IMR-90 (cell line): ENCODE measurements around the gene RAVER2.

Experiments used
- BHLHE40 ChIP-seq: fragments of 150-350 bp; IDR thresholded peaks from 2 replicates; pipeline ENCODE4 v1.6.1; 2016; ENCODE audit warnings: mild to moderate bottlenecking, low read depth, low read length
- CEBPB ChIP-seq: IDR thresholded peaks from 2 replicates; pipeline ENCODE4 v1.6.1; 2012; ENCODE audit warnings: low read depth, low read length, improper control_type of control experiment
- CHD1 ChIP-seq: IDR thresholded peaks from 2 replicates; pipeline ENCODE4 v1.6.1; 2012; ENCODE audit warnings: low read depth, low read length, improper control_type of control experiment
- CTCF ChIP-seq: conservative IDR thresholded peaks from 2 replicates; pipeline ENCODE4 v1.5.1; 2012; ENCODE audit warnings: mild to moderate bottlenecking, low read depth, low read length, improper control_type of control experiment
- MAFK ChIP-seq: IDR thresholded peaks from 2 replicates; pipeline ENCODE4 v1.6.1; 2012; ENCODE audit warnings: low read depth, low read length, improper control_type of control experiment
- MAZ ChIP-seq: IDR thresholded peaks from 2 replicates; pipeline ENCODE4 v1.6.1; 2012; ENCODE audit warnings: low read depth, mild to moderate bottlenecking, low read length, improper control_type of control experiment, moderate library complexity, borderline replicate concordance
- MXI1 ChIP-seq: IDR thresholded peaks from 2 replicates; pipeline ENCODE4 v1.6.1; 2012; ENCODE audit warnings: low read depth, mild to moderate bottlenecking, low read length, moderate library complexity, borderline replicate concordance
- NFE2L2 ChIP-seq: fragments of 150-350 bp; IDR thresholded peaks from 2 replicates; pipeline ENCODE4 v1.6.1; 2016; ENCODE audit warnings: low read depth, mild to moderate bottlenecking, low read length
- POLR2A ChIP-seq: IDR thresholded peaks from 2 replicates; pipeline ENCODE4 v1.6.1; 2012; ENCODE audit warnings: mild to moderate bottlenecking, low read depth, low read length
- RAD21 ChIP-seq: IDR thresholded peaks from 2 replicates; pipeline ENCODE4 v1.6.1; 2012; ENCODE audit warnings: low read length, improper control_type of control experiment
- RCOR1 ChIP-seq: IDR thresholded peaks from 2 replicates; pipeline ENCODE4 v1.6.1; 2012; ENCODE audit warnings: mild to moderate bottlenecking, low read length, improper control_type of control experiment; ENCODE audit not compliant: insufficient replicate concordance
- RFX5 ChIP-seq: IDR thresholded peaks from 2 replicates; pipeline ENCODE4 v1.8.0; 2012; ENCODE audit warnings: low read depth, mild to moderate bottlenecking, low read length, moderate library complexity
- SMC3 ChIP-seq: fragments of 150-350 bp; IDR thresholded peaks from 2 replicates; pipeline ENCODE4 v1.6.1; 2016; ENCODE audit warnings: low read depth, mild to moderate bottlenecking, antibody characterized with exemption, low read length, moderate library complexity
- USF2 ChIP-seq: fragments of 150-350 bp; IDR thresholded peaks from 2 replicates; pipeline ENCODE4 v1.6.1; 2017; ENCODE audit warnings: mild to moderate bottlenecking, antibody characterized with exemption, low read length, low read depth

- no peak for TF ChIP-seq CTCF
- no peak for TF ChIP-seq BHLHE40
- no peak for TF ChIP-seq CEBPB
- TF ChIP-seq SMC3, result no peak
- TF ChIP-seq CHD1, result no peak
- TF ChIP-seq RAD21, result no peak
- no peak for TF ChIP-seq MAFK
- no peak for TF ChIP-seq NFE2L2
- TF ChIP-seq RFX5, result no peak
- no peak for TF ChIP-seq USF2
- TF ChIP-seq POLR2A, result no peak
- TF ChIP-seq MAZ, result no peak
- TF ChIP-seq MXI1, result no peak
- TF ChIP-seq RCOR1, result no peak
Measured at GRCh38 chr1:64703600-64703999, 41.3 kb upstream of the RAVER2 start.
